H1 (cell line): ENCODE results near the gene CD34. TPM values are rescaled to one million over a fixed set of nuclear protein-coding genes. Genes with fewer than 3 reads are reported as not detected.

ENCODE experiments used
- ATF2 ChIP-seq: IDR thresholded peaks from 2 replicates; pipeline ENCODE4 v1.6.1; 2012; ENCODE audit warnings: low read length, inconsistent platforms
- ATF3 ChIP-seq: IDR thresholded peaks from 2 replicates; pipeline ENCODE4 v1.6.1; 2011; ENCODE audit warnings: low read depth, mild to moderate bottlenecking, low read length; ENCODE audit not compliant: insufficient read depth
- BCL11A ChIP-seq, 2 experiments: IDR thresholded peaks; one replicate each; pipeline ENCODE4 v1.6.1; 2011; ENCODE audit warnings: low read depth in 2 of 2, low read length in 2 of 2, mild to moderate bottlenecking in 2 of 2
- CBX5 ChIP-seq: fragments of 300-800, 300-1000 bp; sonication (generic); IDR thresholded peaks from 2 replicates; pipeline ENCODE4 v1.7.1; 2016; ENCODE audit warnings: antibody characterized with exemption, low read length, low read depth
- CHD2 ChIP-seq: IDR thresholded peaks from 2 replicates; pipeline ENCODE4 v1.6.1; 2012; ENCODE audit warnings: low read length, improper control_type of control experiment
- CTBP2 ChIP-seq: IDR thresholded peaks from 2 replicates; pipeline ENCODE4 v1.7.0; 2011; ENCODE audit warnings: borderline replicate concordance, mild to moderate bottlenecking, moderate library complexity, mixed read lengths, low read length; ENCODE audit not compliant: insufficient read depth, insufficient read length
- CTCF ChIP-seq, 3 experiments: IDR thresholded peaks; 1 replicate in 2 of 3; 2 replicates in 1 of 3; pipeline versions ENCODE4 v1.5.1 to v1.6.1; 2011; ENCODE audit warnings: low read length in 3 of 3, mild to moderate bottlenecking in 3 of 3, inconsistent platforms in 2 of 3, low read depth in 1 of 3, moderate library complexity in 1 of 3; ENCODE audit not compliant: insufficient read depth in 1 of 3; ENCODE audit errors: control extremely low read depth in 1 of 3
- E2F6 ChIP-seq: IDR thresholded peaks from 2 replicates; pipeline ENCODE4 v1.6.1; 2012; ENCODE audit warnings: inconsistent platforms
- EGR1 ChIP-seq: IDR thresholded peaks from 2 replicates; pipeline ENCODE4 v1.6.1; 2011; ENCODE audit warnings: low read depth, low read length, borderline replicate concordance
- KDM4A ChIP-seq: IDR thresholded peaks from one replicate; pipeline ENCODE4 v1.7.1; 2012; ENCODE audit warnings: low read depth, mild to moderate bottlenecking, moderate library complexity, low read length, inconsistent platforms; ENCODE audit not compliant: severe bottlenecking
- POLR2AphosphoS5 ChIP-seq: IDR thresholded peaks from 2 replicates; pipeline ENCODE4 v1.6.1; 2011; ENCODE audit warnings: low read depth, low read length
- POU5F1 ChIP-seq: IDR thresholded peaks from 2 replicates; pipeline ENCODE4 v1.6.1; 2011; ENCODE audit warnings: low read depth, mild to moderate bottlenecking, low read length, moderate library complexity
- SP1 ChIP-seq: IDR thresholded peaks from 2 replicates; pipeline ENCODE4 v1.6.1; 2011; ENCODE audit warnings: low read depth, low read length
- SUZ12 ChIP-seq: fragments of 200-600 bp; sonication (generic); IDR thresholded peaks from 2 replicates; pipeline ENCODE4 v1.6.1; 2012; ENCODE audit warnings: mild to moderate bottlenecking, inconsistent platforms, low read length, moderate library complexity, mixed read lengths
- TBP ChIP-seq: IDR thresholded peaks from 2 replicates; pipeline ENCODE4 v1.6.1; 2011; ENCODE audit warnings: low read depth, low read length, improper control_type of control experiment
- USF2 ChIP-seq: IDR thresholded peaks from 2 replicates; pipeline ENCODE4 v1.6.1; 2011; ENCODE audit warnings: low read length, improper control_type of control experiment
- polyA plus RNA-seq, 7 experiments: library from polyadenylated mRNA; depleted of rRNA in 3 of 7; stranded (reverse) in 5 of 7; unstranded in 2 of 7; fragments of >200 nt in 5 of 7; fragments of 200-250 nt in 2 of 7; gene quantifications; 1 replicate in 5 of 7; 2 replicates in 1 of 7; 4 replicates in 1 of 7; pipeline versions ENCODE4 v1.2.1 to v1.2.3, GENCODE V29; 2011 to 2013; ENCODE audit warnings: missing spikeins in 2 of 7, mixed read lengths in 2 of 7
- total RNA-seq: library from RNA; stranded (reverse); fragmentation: NEBNext Ultra II Directional; extraction: Animal tissue kit (Norgen Biotek cat#: 25700); gene quantifications from 2 replicates; pipeline ENCODE4 v1.2.1, GENCODE V29; 2021

Gene CD34
- total and polyA plus RNA-seq, 2 of the 8 experiments (the other 6 are each of a cell fraction or from before 2014, with no cell fraction given), result 0.39 to 0.54 TPM

- TF ChIP-seq CTCF (IDR thresholded peaks at IDR 0.05; ENCODE audit: control extremely low read depth in 1 of 3, insufficient read depth in 1 of 3, low read depth in 1 of 3, low read length in 3 of 3) (peak; percentile 69 to 82 (median 72)), POU5F1 (no peak), CHD2 (no peak), E2F6 (peak; percentile 55; the same call in 1 of the 2 replicates), POLR2AphosphoS5 (no peak), KDM4A (peak; percentile 73), CBX5 (no peak), CTBP2 (peak; percentile 57), ATF3 (no peak), SUZ12 (no peak), BCL11A (IDR thresholded peaks at IDR 0.05; ENCODE audit: low read depth in 2 of 2, low read length in 2 of 2) (no peak), TBP (no peak), SP1 (no peak), EGR1 (0 out of 2 replicates have a peak, but pooled peaks have one; percentile 21), ATF2 (no peak), USF2 (no peak)
These were observed 41.9 kb downstream of the CD34 start (continued) for GRCh38 chr1:207868774-207869721.
